ENCODE measurements around the gene SGSH. TPM values are rescaled to one million over a fixed set of nuclear protein-coding genes. Genes with fewer than 3 reads are reported as not detected.

Gene SGSH
- total and polyA plus RNA-seq, 8 donors = 21.4 to 65.2 (median 29.1) TPM

GRCh38 chr17:80265205-80266068, 45.3 kb upstream of the SGSH start:
- H3K36me3 ChIP-seq = no peaks in the 10 kb centered on the region
- FAIRE-seq = no peak
- H3K4me1 ChIP-seq = peaks cover 0 to 19% (median 12%) of the 10 kb centered on the region in 3 donors
- H3K4me3 ChIP-seq = no peak overlapping the region
- no peaks in the 10 kb centered on the region for H3K27me3 ChIP-seq
- TF ChIP-seq CTCF (IDR thresholded peaks at IDR 0.05) = no peak
- no peaks in the 10 kb centered on the region for H3K9me3 ChIP-seq
- ATAC-seq = no peak
- no peak overlapping the region for H3K27ac ChIP-seq
- DNase-seq = no peak
- WGBS, 2 donors = 91 to 95% methylated on average over 17 of the region's 17 CpGs
- intact Hi-C loops (cut with DNase I) = no loop called here

- Histone ChIP-seq H3K27ac (peak overlapping the region; percentile 20 to 99 (median 73)), H3K36me3 (no peaks in the 10 kb centered on the region), H3K4me1 (peaks cover 0 to 19% (median 12%) of the 10 kb centered on the region in 3 donors), H3K9me3 (no peaks in the 10 kb centered on the region), H3K4me3 (peak overlapping the region in 2 of 4 donors; percentile 36 to 52), H3K27me3 (no peaks in the 10 kb centered on the region)
- WGBS, 2 donors = 81 to 82% methylated on average over 19 of the region's 19 CpGs
- intact Hi-C loops (cut with DNase I) = no loop called here
- DNase-seq (peak in 1 of 6 donors; percentile 73), ATAC-seq (no peak), FAIRE-seq (no peak)
- no peak for TF ChIP-seq CTCF (IDR thresholded peaks at IDR 0.05)
Measured at GRCh38 chr17:80264205-80265075, 44.3 kb upstream of the SGSH start.

GRCh38 chr17:80263253-80264204, 43.4 kb upstream of the SGSH start:
- Histone ChIP-seq H3K27ac (peak overlapping the region; percentile 39 to 99 (median 73)), H3K9me3 (no peaks in the 10 kb centered on the region), H3K27me3 (no peaks in the 10 kb centered on the region), H3K4me1 (peaks cover 0 to 19% (median 12%) of the 10 kb centered on the region in 3 donors), H3K36me3 (no peaks in the 10 kb centered on the region), H3K4me3 (peak overlapping the region; percentile 8 to 52 (median 30))
- FAIRE-seq (no peak), ATAC-seq (peak; percentile 35 to 78 (median 62)), DNase-seq (peak; percentile 70 to 87 (median 78))
- TF ChIP-seq CTCF (IDR thresholded peaks at IDR 0.05) = no peak
- 40 to 54% methylated on average over 19 of the region's 19 CpGs for WGBS, 2 donors
- intact Hi-C loops (cut with DNase I) = no loop called here

- Histone ChIP-seq H3K27me3 (no peaks in the 10 kb centered on the region), H3K9me3 (no peaks in the 10 kb centered on the region), H3K4me3 (peak overlapping the region in 1 of 4 donors; percentile 52), H3K27ac (peak overlapping the region; percentile 39 to 99 (median 72)), H3K36me3 (no peaks in the 10 kb centered on the region), H3K4me1 (peaks cover 0 to 19% (median 12%) of the 10 kb centered on the region in 3 donors)
- TF ChIP-seq CTCF (IDR thresholded peaks at IDR 0.05) = no peak
- ATAC-seq (no peak), FAIRE-seq (no peak), DNase-seq (peak in 1 of 6 donors; percentile 73)
- intact Hi-C loops (cut with DNase I) = no loop called here
- WGBS, 2 donors = 77% methylated on average over 8 of the region's 8 CpGs
Measured at GRCh38 chr17:80262775-80263244, 42.7 kb upstream of the SGSH start.

Data from pancreas (tissue), 10 donors.